HFF-Myc (cell line): ENCODE data around the gene U2AF1.
"Not testable (repeated sequence)": the region's sequence is repeated elsewhere in the genome, so short reads cannot be mapped to it uniquely, and the experiment has no call there.

Experiments used
- DNase-seq: peaks from one replicate; pipeline ENCODE4 v3.0.0-alpha.2; 2011; ENCODE audit warnings: low read depth; ENCODE audit errors: extremely low read depth
- H3K4me3 ChIP-seq: replicated peaks from 2 replicates; pipeline ENCODE4 v1.5.1; 2011; ENCODE audit warnings: low read depth, mild to moderate bottlenecking, control low read depth, low read length

The U2AF1 gene

GRCh38 chr21:43045165-43045875 is 62.0 kb downstream of the U2AF1 start:
- not testable (repeated sequence) for DNase-seq, H3K4me3 ChIP-seq

DNA sequence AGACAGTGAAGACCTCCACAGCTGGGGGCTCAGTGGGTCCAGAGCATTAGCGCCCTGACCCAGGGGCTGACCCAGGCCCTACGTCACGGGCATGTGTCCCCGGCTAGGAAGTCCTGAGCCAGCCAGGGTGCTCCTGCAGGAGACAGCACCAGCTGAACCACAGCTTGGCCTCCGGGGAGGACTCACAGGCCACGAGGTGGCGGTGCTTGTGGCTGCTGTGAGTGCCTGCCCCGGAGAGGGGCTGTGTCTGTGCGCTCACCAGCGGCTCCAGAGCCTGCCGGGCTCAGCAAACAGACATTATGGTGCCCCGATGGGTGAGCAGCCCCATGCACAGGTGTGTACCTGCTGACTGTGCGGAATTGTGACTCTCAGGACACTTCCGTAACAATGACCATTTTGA is 62.8 kb downstream of the U2AF1 start:
- not testable (repeated sequence) for DNase-seq, H3K4me3 ChIP-seq

DNA sequence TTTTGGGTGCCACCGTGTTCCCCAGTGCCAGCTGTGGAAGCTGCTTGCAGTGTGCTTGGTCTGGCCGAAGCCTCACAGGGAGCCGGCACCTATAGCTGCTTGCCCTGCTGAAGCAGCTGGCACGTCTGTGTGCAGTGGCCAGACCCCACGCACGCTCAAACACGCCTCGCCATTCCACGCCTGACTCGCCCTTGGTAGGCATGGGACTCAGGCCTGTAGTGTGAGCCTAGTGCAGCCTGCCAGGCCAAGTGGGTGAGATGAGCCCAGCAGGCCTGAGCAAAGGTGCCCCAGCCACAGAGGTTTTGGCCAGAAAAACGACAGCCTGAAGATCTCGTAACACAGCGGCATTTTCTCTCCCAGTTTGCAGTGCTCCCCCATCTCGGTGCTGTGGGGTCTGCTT is 64.1 kb downstream of the U2AF1 start:
- DNase-seq, H3K4me3 ChIP-seq: not testable (repeated sequence)
